Hepatocyte (in vitro differentiated cells): ENCODE data around the gene EIF3A.

Experiments
- EZH2 ChIP-seq: fragments of 200-600 bp; sonication (generic); IDR thresholded peaks from 2 replicates; pipeline ENCODE4 v1.6.1; 2016; ENCODE audit warnings: antibody characterized with exemption, mild to moderate bottlenecking, borderline replicate concordance
- EZH2phosphoT487 ChIP-seq: fragments of 200-600 bp; sonication (generic); IDR thresholded peaks from one replicate; pipeline ENCODE4 v1.6.1; 2018; ENCODE audit warnings: antibody characterized with exemption, mild to moderate bottlenecking, low read depth, moderate library complexity; ENCODE audit not compliant: unreplicated experiment, severe bottlenecking
- TF ChIP-seq, protein P1 (sequence below): fragments of 200-600 bp; sonication (generic); IDR thresholded peaks from 2 replicates; pipeline ENCODE4 v1.5.1; 2016; ENCODE audit warnings: antibody characterized with exemption, mild to moderate bottlenecking; ENCODE audit not compliant: poor library complexity

DNA sequence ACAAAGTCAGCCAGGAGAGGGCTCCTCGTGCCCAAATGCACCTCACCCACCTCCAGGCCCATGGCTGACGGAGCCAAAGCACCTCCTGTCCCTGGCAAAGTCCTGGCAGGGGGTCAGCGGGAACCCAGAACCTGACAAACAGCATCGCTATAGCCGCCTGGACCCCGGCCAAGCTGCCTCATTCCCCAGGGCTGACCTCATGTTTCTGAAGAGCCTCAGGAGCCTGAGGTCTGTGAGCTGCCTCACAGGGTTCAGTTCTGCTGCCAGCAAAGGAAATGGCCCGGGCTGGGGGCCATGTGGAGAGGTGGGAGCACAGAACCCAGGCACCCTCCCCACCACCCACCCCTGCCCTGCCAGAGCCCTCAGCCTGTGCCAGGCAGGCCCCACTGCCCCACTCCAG lies 55.3 kb downstream of the EIF3A start:
- TF ChIP-seq, protein P1, sequence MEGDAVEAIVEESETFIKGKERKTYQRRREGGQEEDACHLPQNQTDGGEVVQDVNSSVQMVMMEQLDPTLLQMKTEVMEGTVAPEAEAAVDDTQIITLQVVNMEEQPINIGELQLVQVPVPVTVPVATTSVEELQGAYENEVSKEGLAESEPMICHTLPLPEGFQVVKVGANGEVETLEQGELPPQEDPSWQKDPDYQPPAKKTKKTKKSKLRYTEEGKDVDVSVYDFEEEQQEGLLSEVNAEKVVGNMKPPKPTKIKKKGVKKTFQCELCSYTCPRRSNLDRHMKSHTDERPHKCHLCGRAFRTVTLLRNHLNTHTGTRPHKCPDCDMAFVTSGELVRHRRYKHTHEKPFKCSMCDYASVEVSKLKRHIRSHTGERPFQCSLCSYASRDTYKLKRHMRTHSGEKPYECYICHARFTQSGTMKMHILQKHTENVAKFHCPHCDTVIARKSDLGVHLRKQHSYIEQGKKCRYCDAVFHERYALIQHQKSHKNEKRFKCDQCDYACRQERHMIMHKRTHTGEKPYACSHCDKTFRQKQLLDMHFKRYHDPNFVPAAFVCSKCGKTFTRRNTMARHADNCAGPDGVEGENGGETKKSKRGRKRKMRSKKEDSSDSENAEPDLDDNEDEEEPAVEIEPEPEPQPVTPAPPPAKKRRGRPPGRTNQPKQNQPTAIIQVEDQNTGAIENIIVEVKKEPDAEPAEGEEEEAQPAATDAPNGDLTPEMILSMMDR: no peak
- TF ChIP-seq EZH2phosphoT487 (no peak), EZH2 (no peak)
